HUES64 (cell line): ENCODE data around the gene PFDN5.

Experiments
- H3K27ac ChIP-seq: 2 replicates; pipeline ENCODE4 v1.7.0; 2013; ENCODE audit warnings: low read depth, low read length, inconsistent platforms
- H3K27me3 ChIP-seq: 2 replicates; pipeline ENCODE4 v1.6.1; 2013; ENCODE audit warnings: mild to moderate bottlenecking, low read length; ENCODE audit not compliant: insufficient read depth
- H3K36me3 ChIP-seq: 2 replicates; pipeline ENCODE4 v1.6.1; 2013; ENCODE audit warnings: mild to moderate bottlenecking, low read length; ENCODE audit not compliant: insufficient read depth
- H3K4me1 ChIP-seq: 2 replicates; pipeline ENCODE4 v1.6.1; 2013; ENCODE audit warnings: mild to moderate bottlenecking, low read length, moderate library complexity; ENCODE audit not compliant: insufficient read depth
- H3K4me3 ChIP-seq: 2 replicates; pipeline ENCODE4 v1.5.1; 2013; ENCODE audit warnings: mild to moderate bottlenecking, low read length, moderate library complexity
- H3K9ac ChIP-seq: 2 replicates; pipeline ENCODE4 v1.6.1; 2013; ENCODE audit warnings: mild to moderate bottlenecking, low read depth, low read length
- H3K9me3 ChIP-seq: 2 replicates; pipeline ENCODE4 v1.6.1; 2013; ENCODE audit warnings: low read depth, low read length; ENCODE audit not compliant: insufficient read depth
- WGBS: fragments of 150-250, 120-280 bp; methylation state at CpG from one replicate; pipeline ENCODE4 v1.1.7; 2013; ENCODE audit warnings: missing lambda C conversion rate; 5-methylcytosine and 5-hydroxymethylcytosine counted together

Gene PFDN5

DNA sequence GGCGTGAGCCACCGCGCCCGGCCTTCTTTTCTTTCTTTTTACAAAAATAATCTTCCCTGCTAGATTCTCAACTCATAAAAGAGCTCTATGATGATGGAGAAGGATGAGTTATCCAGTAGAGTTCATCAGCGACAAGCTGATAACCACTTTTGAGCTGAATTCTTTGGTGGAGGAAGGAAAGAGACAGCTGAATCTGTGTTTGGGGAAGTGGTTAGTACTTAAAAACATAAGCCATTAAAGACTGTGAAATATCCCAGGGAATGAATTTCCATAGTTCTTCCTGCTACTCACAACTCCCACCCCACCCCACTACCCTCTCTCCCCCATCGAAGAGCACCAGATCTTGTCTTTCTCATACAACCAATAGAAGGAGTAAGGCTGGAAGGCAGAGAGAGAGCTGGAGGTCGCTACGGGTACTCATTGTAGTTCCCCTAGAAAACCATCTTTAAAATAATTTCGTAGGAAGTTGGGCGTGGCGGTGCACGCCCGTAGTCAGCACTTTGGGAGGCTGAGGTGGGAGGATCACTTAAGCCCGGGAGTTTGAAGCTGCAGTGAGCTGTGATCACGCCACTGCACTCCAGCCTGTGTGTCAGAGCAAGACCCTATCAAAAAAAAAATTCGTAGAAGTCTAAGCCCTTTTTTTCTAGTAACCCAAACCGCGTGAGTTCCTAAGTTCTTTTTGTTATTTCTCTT, 27.9 kb upstream of the PFDN5 start:
- WGBS = 71% methylated on average over 16 of the region's 18 CpGs
- Histone ChIP-seq H3K36me3 (peaks cover 32% of the 10 kb centered on the region), H3K9me3 (no peaks in the 10 kb centered on the region), H3K4me1 (peaks cover 10% of the 10 kb centered on the region; the same call in 1 of the 2 replicates), H3K4me3 (peak overlapping the region; percentile 95), H3K27ac (no peak overlapping the region), H3K27me3 (no peaks in the 10 kb centered on the region), H3K9ac (no peak overlapping the region)

DNA sequence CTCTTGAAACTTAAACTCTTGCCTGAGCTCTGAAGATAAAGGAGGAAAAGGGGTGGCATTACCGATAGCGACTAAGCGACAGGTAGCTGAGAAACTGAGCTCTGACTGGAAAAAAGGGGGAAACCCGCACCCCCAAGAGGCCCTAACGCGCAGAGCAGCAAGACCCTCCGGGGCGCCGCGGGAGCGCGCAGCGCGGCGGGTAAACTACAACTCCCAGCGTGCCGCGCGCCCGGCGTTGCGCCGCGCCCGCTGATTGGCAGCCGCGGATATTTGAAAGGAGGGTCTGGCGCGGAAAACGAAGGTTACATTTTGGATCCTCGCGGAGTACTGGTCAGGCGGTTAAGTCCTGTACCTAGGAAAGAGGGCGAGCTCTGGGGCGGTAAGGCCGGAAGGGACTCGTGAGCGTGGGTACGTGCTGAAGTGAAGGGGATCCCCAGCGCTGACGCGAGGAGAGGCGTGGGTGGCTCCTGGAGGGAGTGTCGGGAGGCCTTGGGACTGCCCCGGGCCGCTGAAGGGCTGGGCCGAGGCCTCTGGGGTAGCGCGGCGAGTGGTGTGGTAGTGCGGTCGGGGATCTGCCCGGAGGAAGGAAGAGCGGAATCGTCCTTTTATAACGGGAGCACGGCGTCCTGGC, 27.2 kb upstream of the PFDN5 start, which contains the start of gene ESPL1:
ESPL1 (plus strand) TSS at position 301 of the 631 bp plus-strand sequence. CDS start 468 bp downstream, outside the sequence.
- peak within 1 kb of the TSS; percentile 76 for H3K9ac ChIP-seq
- H3K27me3 ChIP-seq = no peaks in the 10 kb centered on the region
- H3K36me3 ChIP-seq = peaks cover 37% of the 10 kb centered on the region
- 0 out of 2 replicates have a peak within 1 kb of the TSS, but pooled peaks have one; percentile 22 for H3K27ac ChIP-seq
- peaks cover 10% of the 10 kb centered on the region; the same call in 1 of the 2 replicates for H3K4me1 ChIP-seq
- H3K9me3 ChIP-seq = no peaks in the 10 kb centered on the region
- H3K4me3 ChIP-seq = peak within 1 kb of the TSS; percentile 95
- WGBS = under 1% methylated on average over 58 of the region's 58 CpGs

DNA sequence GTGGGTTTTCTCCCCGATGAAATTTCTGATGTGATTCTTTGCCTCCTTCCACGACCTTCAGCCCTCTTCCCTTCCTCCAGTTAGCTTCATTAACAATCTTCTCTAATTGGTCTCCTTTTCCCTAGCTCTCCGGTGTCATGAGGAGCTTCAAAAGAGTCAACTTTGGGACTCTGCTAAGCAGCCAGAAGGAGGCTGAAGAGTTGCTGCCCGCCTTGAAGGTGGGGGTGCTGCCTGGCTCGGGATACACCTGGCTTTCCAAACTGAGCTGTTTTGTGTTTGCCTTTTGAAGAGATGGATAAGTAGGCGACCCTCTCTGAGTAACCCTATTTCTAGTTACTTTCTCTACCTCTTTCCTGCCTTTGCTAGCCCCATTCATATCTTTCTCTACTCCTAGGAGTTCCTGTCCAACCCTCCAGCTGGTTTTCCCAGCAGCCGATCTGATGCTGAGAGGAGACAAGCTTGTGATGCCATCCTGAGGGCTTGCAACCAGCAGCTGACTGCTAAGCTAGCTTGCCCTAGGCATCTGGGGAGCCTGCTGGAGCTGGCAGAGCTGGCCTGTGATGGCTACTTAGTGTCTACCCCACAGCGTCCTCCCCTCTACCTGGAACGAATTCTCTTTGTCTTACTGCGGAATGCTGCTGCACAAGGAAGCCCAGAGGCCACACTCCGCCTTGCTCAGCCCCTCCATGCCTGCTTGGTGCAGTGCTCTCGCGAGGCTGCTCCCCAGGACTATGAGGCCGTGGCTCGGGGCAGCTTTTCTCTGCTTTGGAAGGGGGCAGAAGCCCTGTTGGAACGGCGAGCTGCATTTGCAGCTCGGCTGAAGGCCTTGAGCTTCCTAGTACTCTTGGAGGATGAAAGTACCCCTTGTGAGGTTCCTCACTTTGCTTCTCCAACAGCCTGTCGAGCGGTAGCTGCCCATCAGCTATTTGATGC, 26.4 kb upstream of the PFDN5 start:
- H3K27ac ChIP-seq = no peak overlapping the region
- H3K9ac ChIP-seq = peak overlapping the region; percentile 76
- no peaks in the 10 kb centered on the region for H3K9me3 ChIP-seq
- peak overlapping the region; percentile 95 for H3K4me3 ChIP-seq
- H3K4me1 ChIP-seq = peaks cover 10% of the 10 kb centered on the region; the same call in 1 of the 2 replicates
- peaks cover 39% of the 10 kb centered on the region for H3K36me3 ChIP-seq
- WGBS = 65% methylated on average over 20 of the region's 20 CpGs
- H3K27me3 ChIP-seq = no peaks in the 10 kb centered on the region

DNA sequence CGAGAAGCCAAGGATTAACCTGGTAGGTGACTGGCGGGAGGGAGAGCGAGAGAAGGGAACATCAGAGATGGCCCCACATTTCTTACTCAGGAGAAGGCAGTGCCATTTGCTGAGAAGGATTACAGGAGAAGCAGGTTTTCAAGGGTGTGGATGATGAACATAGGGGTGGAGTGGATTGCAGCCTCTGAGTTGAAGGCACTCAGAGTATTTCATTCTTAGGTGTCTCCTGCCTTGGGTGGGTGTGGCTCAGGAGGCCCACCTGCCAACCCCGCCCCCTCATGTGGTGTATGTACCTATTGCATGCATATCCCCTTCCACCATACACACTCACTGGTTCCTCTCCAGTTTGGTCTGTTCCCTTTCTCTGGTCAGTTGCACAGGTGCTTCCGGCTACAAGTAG, 20.9 kb upstream of the PFDN5 start:
- Histone ChIP-seq H3K4me3 (no peak overlapping the region), H3K36me3 (peaks cover 84% of the 10 kb centered on the region), H3K9me3 (no peaks in the 10 kb centered on the region), H3K9ac (no peak overlapping the region), H3K27ac (no peak overlapping the region), H3K4me1 (0 out of 2 replicates have a peak, but pooled peaks cover 2% of the 10 kb centered on the region), H3K27me3 (no peaks in the 10 kb centered on the region)
- 99% methylated on average over 5 of the region's 5 CpGs for WGBS

DNA sequence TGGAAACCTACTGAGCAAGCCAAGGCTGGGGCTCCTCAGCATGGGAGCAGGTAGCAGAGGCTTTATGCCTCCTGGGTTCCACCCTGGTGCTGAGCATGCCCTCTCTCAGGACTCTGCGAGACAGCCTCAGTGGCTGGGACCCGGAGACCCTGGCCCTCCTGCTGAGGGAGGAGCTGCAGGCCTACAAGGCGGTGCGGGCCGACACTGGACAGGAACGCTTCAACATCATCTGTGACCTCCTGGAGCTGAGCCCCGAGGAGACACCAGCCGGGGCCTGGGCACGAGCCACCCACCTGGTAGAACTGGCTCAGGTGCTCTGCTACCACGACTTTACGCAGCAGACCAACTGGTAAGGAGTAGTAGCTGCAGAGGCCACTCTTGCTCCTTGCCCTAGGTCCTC, 18.8 kb upstream of the PFDN5 start:
- H3K27ac ChIP-seq = no peak overlapping the region
- 95% methylated on average over 11 of the region's 11 CpGs for WGBS
- no peak overlapping the region for H3K9ac ChIP-seq
- no peaks in the 10 kb centered on the region for H3K27me3 ChIP-seq
- no peaks in the 10 kb centered on the region for H3K9me3 ChIP-seq
- H3K4me3 ChIP-seq = no peak overlapping the region
- peaks cover 82% of the 10 kb centered on the region for H3K36me3 ChIP-seq
- no peaks in the 10 kb centered on the region for H3K4me1 ChIP-seq

DNA sequence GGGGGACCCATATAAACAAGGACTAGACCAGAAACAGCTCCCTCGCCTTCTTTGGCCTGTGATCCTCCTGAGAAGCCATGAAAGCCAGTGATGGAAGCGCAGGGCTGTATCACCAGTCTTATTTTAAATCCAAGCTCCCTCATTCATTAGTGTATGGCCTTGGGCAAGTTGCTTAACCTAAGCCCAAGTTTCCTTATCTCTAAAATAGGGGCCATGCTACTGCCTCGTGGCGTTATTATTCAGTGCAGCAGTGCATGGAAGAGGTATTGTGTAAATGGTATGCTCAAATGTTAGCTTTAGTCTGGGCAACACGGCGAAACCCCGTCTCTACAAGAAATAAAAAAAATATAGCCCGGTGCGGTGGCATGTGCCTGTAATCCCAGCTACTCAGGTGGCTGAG, 17.4 kb upstream of the PFDN5 start:
- 98% methylated on average over 9 of the region's 9 CpGs for WGBS
- Histone ChIP-seq H3K27ac (no peak overlapping the region), H3K9me3 (no peaks in the 10 kb centered on the region), H3K9ac (no peak overlapping the region), H3K36me3 (peaks cover 84% of the 10 kb centered on the region), H3K4me3 (no peak overlapping the region), H3K27me3 (no peaks in the 10 kb centered on the region), H3K4me1 (no peaks in the 10 kb centered on the region)

DNA sequence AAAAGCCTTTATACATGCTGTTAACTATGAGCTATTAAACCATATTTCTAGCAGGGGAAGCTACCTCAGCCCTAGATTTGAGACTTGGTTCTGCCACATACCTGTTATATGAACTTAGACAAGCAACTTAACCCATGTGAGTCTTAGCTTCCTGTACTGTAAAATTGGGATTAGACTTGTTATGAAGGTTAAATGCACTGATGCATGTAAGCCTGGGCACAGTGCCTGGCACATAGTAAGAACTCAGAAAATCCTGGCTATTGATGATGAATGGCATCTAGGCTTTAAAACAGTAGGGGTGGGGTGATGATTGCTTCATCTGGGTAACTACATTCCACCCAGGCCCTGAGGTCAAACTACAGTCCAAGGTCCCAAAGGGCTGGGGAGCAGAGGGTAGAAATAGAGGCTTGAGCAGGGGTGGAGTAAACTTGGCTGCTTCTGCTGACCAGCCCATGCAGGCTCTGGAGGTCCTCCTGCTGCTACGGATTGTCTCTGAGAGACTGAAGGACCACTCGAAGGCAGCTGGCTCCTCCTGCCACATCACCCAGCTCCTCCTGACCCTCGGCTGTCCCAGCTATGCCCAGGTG, 16.0 kb upstream of the PFDN5 start:
- Histone ChIP-seq H3K36me3 (peaks cover 92% of the 10 kb centered on the region), H3K9ac (no peak overlapping the region), H3K27me3 (no peaks in the 10 kb centered on the region), H3K4me1 (no peaks in the 10 kb centered on the region), H3K9me3 (no peaks in the 10 kb centered on the region), H3K27ac (no peak overlapping the region), H3K4me3 (no peak overlapping the region)
- WGBS = 92% methylated on average over 3 of the region's 3 CpGs

DNA sequence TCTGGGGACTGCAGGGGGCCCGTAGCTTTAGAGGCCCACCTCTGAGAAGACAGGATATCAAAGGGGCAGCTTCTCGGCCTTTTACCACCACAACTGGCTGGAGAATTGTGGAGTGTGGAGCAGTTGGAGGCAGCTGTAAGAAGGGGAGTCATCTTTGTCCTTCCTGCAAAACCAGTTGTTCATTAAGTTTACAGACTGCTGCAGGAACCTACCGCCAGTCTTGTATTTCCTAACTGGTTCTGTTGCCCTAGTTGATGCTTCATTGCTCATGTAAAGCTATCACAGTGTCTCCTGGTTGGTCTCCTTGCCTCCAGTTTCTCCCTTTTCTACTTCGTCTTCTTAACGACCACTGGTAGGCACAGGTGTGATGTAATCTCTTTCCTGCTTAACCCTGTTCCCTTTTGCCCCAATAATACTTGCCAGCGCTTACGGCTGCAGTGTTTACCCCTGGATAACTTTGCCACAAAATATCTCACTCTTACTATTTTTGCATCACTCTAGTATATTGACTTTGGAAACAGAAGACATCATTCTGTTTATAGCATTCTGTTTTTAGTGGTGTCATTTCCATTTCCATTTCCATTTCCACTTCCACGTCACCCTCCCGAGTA, 15.3 kb upstream of the PFDN5 start:
- no peak overlapping the region for H3K27ac ChIP-seq
- no peak overlapping the region for H3K4me3 ChIP-seq
- no peaks in the 10 kb centered on the region for H3K4me1 ChIP-seq
- H3K27me3 ChIP-seq = no peaks in the 10 kb centered on the region
- H3K9ac ChIP-seq = no peak overlapping the region
- H3K36me3 ChIP-seq = peaks cover 91% of the 10 kb centered on the region
- no peaks in the 10 kb centered on the region for H3K9me3 ChIP-seq
- 97% methylated on average over 9 of the region's 9 CpGs for WGBS

DNA sequence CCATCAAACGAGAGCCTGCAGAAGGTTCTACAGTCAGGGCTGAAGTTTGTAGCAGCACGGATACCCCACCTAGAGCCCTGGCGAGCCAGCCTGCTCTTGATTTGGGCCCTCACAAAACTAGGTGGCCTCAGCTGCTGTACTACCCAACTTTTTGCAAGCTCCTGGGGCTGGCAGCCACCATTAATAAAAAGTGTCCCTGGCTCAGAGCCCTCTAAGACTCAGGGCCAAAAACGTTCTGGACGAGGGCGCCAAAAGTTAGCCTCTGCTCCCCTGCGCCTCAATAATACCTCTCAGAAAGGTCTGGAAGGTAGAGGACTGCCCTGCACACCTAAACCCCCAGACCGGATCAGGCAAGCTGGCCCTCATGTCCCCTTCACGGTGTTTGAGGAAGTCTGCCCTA, 8.9 kb upstream of the PFDN5 start:
- Histone ChIP-seq H3K4me3 (no peak overlapping the region), H3K36me3 (peaks cover 85% of the 10 kb centered on the region), H3K27me3 (no peaks in the 10 kb centered on the region), H3K27ac (no peak overlapping the region), H3K4me1 (no peaks in the 10 kb centered on the region), H3K9ac (no peak overlapping the region), H3K9me3 (no peaks in the 10 kb centered on the region)
- 95% methylated on average over 9 of the region's 9 CpGs for WGBS

DNA sequence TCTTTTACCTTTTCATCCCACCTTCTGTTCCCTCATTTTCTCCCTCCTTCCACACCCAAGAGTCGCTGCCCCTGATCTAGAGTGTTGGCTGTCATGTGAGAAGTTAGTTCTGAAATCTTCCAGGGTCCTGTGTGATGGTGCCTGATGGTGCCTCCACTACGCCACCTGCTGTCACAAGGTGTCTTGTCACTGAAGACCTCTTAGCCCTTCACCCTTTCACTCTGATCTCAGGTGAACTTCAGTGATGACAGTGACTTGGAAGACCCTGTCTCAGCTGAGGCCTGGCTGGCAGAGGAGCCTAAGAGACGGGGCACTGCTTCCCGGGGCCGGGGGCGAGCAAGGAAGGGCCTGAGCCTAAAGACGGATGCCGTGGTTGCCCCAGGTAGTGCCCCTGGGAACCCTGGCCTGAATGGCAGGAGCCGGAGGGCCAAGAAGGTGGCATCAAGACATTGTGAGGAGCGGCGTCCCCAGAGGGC, 7.6 kb upstream of the PFDN5 start:
- 81% methylated on average over 11 of the region's 11 CpGs for WGBS
- no peak overlapping the region for H3K9ac ChIP-seq

More for the DNA sequence above, 7.6 kb upstream of the PFDN5 start:
- Histone ChIP-seq H3K4me1 (no peaks in the 10 kb centered on the region), H3K9me3 (no peaks in the 10 kb centered on the region), H3K27me3 (no peaks in the 10 kb centered on the region), H3K36me3 (peaks cover 86% of the 10 kb centered on the region), H3K27ac (no peak overlapping the region), H3K4me3 (no peak overlapping the region)
